ENCODE data around the gene MAX.
"Not testable (repeated sequence)": the region's sequence is repeated elsewhere in the genome, so short reads cannot be mapped to it uniquely, and the experiment has no call there.

The MAX gene

DNA sequence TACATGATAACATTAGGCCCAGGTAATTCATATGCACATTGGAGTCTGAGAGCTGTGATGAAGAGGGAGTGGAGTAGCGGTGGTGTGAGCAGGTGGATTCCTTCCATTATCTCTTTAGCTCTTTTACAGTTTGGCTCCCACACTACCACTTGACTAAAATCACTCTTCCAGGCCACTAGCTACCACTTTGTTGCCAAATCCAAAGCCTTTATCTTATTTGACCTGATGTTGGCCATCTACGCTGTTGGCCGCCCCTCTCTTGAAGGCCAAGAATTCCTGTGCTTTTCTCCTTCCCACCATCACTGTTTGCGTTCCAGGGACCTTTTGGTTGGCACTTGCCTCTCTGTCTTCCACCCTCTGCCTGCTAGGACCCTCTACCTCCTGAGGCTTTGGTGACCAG lies 4.0 kb upstream of the MAX start:
- Histone ChIP-seq H3K36me3 (ENCODE audit: control insufficient read depth, insufficient read depth, low read length) (no peaks in the 10 kb centered on the region), H3K4me1 (ENCODE audit: control insufficient read depth, insufficient read depth, low read length) (no peaks in the 10 kb centered on the region), H3K4me3 (ENCODE audit: low read length) (no peak overlapping the region), H3K27me3 (ENCODE audit: control insufficient read depth, insufficient read depth, low read length) (no peaks in the 10 kb centered on the region), H3K27ac (ENCODE audit: low read length) (no peak overlapping the region), H3K9me3 (ENCODE audit: control insufficient read depth, insufficient read depth, low read length) (no peaks in the 10 kb centered on the region)
- whole genome bisulfite sequencing (ENCODE audit: insufficient coverage, insufficient read length) = no CpG with 5 or more reads among the region's 4 CpGs
- DNase-seq (ENCODE audit: low read depth, low spot score) = no peak

- Histone ChIP-seq H3K4me3 (ENCODE audit: low read length) (no peak overlapping the region), H3K27me3 (ENCODE audit: control insufficient read depth, insufficient read depth, low read length) (no peaks in the 10 kb centered on the region), H3K36me3 (ENCODE audit: control insufficient read depth, insufficient read depth, low read length) (no peaks in the 10 kb centered on the region), H3K9me3 (ENCODE audit: control insufficient read depth, insufficient read depth, low read length) (no peaks in the 10 kb centered on the region), H3K4me1 (ENCODE audit: control insufficient read depth, insufficient read depth, low read length) (no peaks in the 10 kb centered on the region), H3K27ac (ENCODE audit: low read length) (no peak overlapping the region)
- DNase-seq (ENCODE audit: low read depth, low spot score) = no peak
- WGBS (ENCODE audit: insufficient coverage, insufficient read length) = no CpG with 5 or more reads among the region's 3 CpGs
Observed at GRCh38 chr14:65104791-65105190, 2.5 kb upstream of the MAX start.

GRCh38 chr14:65103150-65103760 lies 938 bp upstream of the MAX start:
- no peaks in the 10 kb centered on the region for H3K36me3 ChIP-seq (ENCODE audit: control insufficient read depth, insufficient read depth, low read length)
- WGBS (ENCODE audit: insufficient coverage, insufficient read length) = no CpG with 5 or more reads among the region's 22 CpGs
- H3K4me3 ChIP-seq (ENCODE audit: low read length) = peak overlapping the region; percentile 39; the same call in 1 of the 2 replicates
- no peaks in the 10 kb centered on the region for H3K9me3 ChIP-seq (ENCODE audit: control insufficient read depth, insufficient read depth, low read length)
- no peak for DNase-seq (ENCODE audit: low read depth, low spot score)
- no peak overlapping the region for H3K27ac ChIP-seq (ENCODE audit: low read length)
- H3K27me3 ChIP-seq (ENCODE audit: control insufficient read depth, insufficient read depth, low read length) = no peaks in the 10 kb centered on the region
- H3K4me1 ChIP-seq (ENCODE audit: control insufficient read depth, insufficient read depth, low read length) = no peaks in the 10 kb centered on the region

GRCh38 chr14:65101631-65102440 lies 481 bp downstream of the MAX start:
- DNase-seq (ENCODE audit: low read depth, low spot score) = no peak
- H3K27ac ChIP-seq (ENCODE audit: low read length) = no peak overlapping the region

DNA sequence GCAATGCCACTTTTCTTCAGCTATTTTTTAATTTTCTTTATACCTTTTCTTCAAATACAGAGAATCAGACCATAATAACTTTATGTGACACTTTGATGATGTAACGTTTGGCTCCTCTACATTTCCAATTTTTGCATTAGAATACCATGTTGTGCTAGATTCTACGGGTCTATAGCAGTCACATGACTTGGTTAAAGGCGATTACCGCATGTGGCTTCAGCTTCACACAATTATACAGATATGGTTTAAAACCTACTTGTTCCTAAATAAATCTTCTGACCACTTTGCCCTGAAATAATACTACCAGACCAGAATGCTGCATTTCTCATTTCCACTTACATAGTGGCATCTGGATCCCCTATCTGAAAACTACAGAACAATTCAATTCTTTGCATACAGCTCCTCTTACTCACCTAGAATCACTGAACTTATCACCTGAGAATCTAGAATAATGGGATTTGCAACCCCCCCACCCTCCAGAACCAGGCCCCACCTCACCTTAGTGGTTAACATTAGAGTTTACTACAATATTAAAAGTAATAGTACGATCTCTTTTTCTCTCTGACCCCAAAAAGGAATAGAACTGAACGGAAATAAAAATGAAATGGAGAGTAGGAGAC lies 1.3 kb downstream of the MAX start:
- Histone ChIP-seq H3K4me3 (ENCODE audit: low read length) (peak overlapping the region; percentile 26; the same call in 1 of the 2 replicates), H3K27me3 (ENCODE audit: control insufficient read depth, insufficient read depth, low read length) (no peaks in the 10 kb centered on the region), H3K9me3 (ENCODE audit: control insufficient read depth, insufficient read depth, low read length) (no peaks in the 10 kb centered on the region), H3K27ac (ENCODE audit: low read length) (no peak overlapping the region), H3K4me1 (ENCODE audit: control insufficient read depth, insufficient read depth, low read length) (no peaks in the 10 kb centered on the region), H3K36me3 (ENCODE audit: control insufficient read depth, insufficient read depth, low read length) (no peaks in the 10 kb centered on the region)
- WGBS (ENCODE audit: insufficient coverage, insufficient read length) = no CpG with 5 or more reads among the region's 6 CpGs
- no peak for DNase-seq (ENCODE audit: low read depth, low spot score)

More at GRCh38 chr14:65101631-65102440, 481 bp downstream of the MAX start:
- H3K27me3 ChIP-seq (ENCODE audit: control insufficient read depth, insufficient read depth, low read length) = no peaks in the 10 kb centered on the region
- WGBS (ENCODE audit: insufficient coverage, insufficient read length) = no CpG with 5 or more reads among the region's 66 CpGs
- no peaks in the 10 kb centered on the region for H3K36me3 ChIP-seq (ENCODE audit: control insufficient read depth, insufficient read depth, low read length)
- peak overlapping the region; percentile 89; the same call in 1 of the 2 replicates for H3K4me3 ChIP-seq (ENCODE audit: low read length)
- H3K4me1 ChIP-seq (ENCODE audit: control insufficient read depth, insufficient read depth, low read length) = no peaks in the 10 kb centered on the region
- H3K9me3 ChIP-seq (ENCODE audit: control insufficient read depth, insufficient read depth, low read length) = no peaks in the 10 kb centered on the region

GRCh38 chr14:65098586-65098985 lies 3.7 kb downstream of the MAX start:
- H3K27ac ChIP-seq (ENCODE audit: low read length) = no peak overlapping the region
- no peaks in the 10 kb centered on the region for H3K27me3 ChIP-seq (ENCODE audit: control insufficient read depth, insufficient read depth, low read length)
- no CpG with 5 or more reads among the region's 2 CpGs for WGBS (ENCODE audit: insufficient coverage, insufficient read length)
- no peak for DNase-seq (ENCODE audit: low read depth, low spot score)
- no peaks in the 10 kb centered on the region for H3K4me1 ChIP-seq (ENCODE audit: control insufficient read depth, insufficient read depth, low read length)
- no peak overlapping the region for H3K4me3 ChIP-seq (ENCODE audit: low read length)
- H3K9me3 ChIP-seq (ENCODE audit: control insufficient read depth, insufficient read depth, low read length) = no peaks in the 10 kb centered on the region
- H3K36me3 ChIP-seq (ENCODE audit: control insufficient read depth, insufficient read depth, low read length) = peaks cover 2% of the 10 kb centered on the region; the same call in 1 of the 2 replicates

DNA sequence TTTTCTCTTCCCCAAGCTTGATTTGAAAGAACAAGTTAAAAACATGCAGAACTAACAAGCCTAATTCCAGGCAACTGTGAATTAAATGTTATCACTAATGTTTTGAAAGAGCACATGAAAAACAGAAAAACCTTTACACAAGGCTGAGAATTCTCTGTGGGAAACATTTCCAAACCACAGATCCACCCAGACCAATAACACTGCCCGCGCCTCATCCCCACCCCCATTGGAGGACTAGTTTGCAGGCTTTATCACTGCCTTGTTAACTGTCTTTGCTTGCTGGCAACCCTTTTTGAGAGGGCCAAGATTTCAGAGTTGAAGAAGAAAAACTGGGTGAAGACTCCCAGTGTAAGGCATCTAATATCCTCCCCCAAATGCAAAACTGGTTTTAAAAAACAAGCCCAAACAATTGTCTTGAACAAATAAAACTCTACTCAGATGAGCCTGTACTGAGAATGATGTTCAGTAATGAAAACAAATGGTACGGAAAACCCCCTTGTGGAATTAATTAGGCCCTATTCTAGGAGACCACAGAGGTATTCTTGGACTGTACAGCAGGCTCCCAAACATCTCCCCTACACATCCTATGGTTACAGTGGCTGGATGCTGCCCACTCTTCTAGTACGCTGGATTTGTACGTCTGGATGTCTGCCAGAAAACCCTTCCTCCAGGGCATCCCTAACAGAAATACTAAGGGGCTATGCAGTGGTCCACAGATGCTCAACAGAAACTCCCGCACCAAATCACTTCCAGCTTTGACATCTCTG lies 5.8 kb downstream of the MAX start:
- Histone ChIP-seq H3K4me1 (ENCODE audit: control insufficient read depth, insufficient read depth, low read length) (no peaks in the 10 kb centered on the region), H3K9me3 (ENCODE audit: control insufficient read depth, insufficient read depth, low read length) (no peaks in the 10 kb centered on the region), H3K36me3 (ENCODE audit: control insufficient read depth, insufficient read depth, low read length) (peaks cover 8% of the 10 kb centered on the region; the same call in 1 of the 2 replicates), H3K27ac (ENCODE audit: low read length) (no peak overlapping the region), H3K4me3 (ENCODE audit: low read length) (no peak overlapping the region), H3K27me3 (ENCODE audit: control insufficient read depth, insufficient read depth, low read length) (no peaks in the 10 kb centered on the region)
- no peak for DNase-seq (ENCODE audit: low read depth, low spot score)
- no CpG with 5 or more reads among the region's 6 CpGs for WGBS (ENCODE audit: insufficient coverage, insufficient read length)

DNA sequence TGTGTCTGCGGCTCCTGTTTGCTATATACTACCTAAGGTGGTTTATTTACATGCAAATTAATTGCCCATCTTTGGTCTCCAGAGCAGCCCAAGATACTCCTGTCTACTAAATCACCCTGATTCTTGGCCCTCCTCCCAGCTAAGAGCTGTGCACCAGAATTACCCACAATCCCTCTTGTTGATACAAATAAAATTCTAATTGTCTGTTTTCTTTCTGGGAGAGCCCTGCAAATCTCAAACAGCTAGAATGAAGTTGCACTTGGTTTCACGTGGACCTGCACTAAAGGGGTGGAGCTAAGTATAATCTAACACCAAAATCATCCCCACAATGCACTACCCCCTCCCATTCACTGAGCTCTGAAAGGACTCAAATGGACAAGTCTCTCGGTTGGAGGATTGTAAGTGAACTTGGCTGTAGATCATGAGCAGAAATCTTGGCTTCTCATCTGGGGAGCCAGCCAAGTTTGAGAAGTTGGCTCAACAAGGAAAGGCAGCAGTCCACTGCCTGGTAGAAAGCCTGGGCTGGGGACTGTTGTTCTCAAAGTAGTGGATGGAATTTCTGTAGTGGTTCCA lies 6.6 kb downstream of the MAX start:
- Histone ChIP-seq H3K9me3 (ENCODE audit: control insufficient read depth, insufficient read depth, low read length) (no peaks in the 10 kb centered on the region), H3K4me3 (ENCODE audit: low read length) (no peak overlapping the region), H3K27me3 (ENCODE audit: control insufficient read depth, insufficient read depth, low read length) (no peaks in the 10 kb centered on the region), H3K4me1 (ENCODE audit: control insufficient read depth, insufficient read depth, low read length) (no peaks in the 10 kb centered on the region), H3K27ac (ENCODE audit: low read length) (no peak overlapping the region), H3K36me3 (ENCODE audit: control insufficient read depth, insufficient read depth, low read length) (peaks cover 8% of the 10 kb centered on the region; the same call in 1 of the 2 replicates)
- no peak for DNase-seq (ENCODE audit: low read depth, low spot score)
- WGBS (ENCODE audit: insufficient coverage, insufficient read length) = no CpG with 5 or more reads among the region's 3 CpGs

GRCh38 chr14:65092349-65092748 lies 10.0 kb downstream of the MAX start:
- H3K27me3 ChIP-seq (ENCODE audit: control insufficient read depth, insufficient read depth, low read length) = no peaks in the 10 kb centered on the region
- peaks cover 15% of the 10 kb centered on the region for H3K36me3 ChIP-seq (ENCODE audit: control insufficient read depth, insufficient read depth, low read length)

GRCh38 chr14:65087835-65088234 lies 14.5 kb downstream of the MAX start:
- H3K9me3 ChIP-seq (ENCODE audit: control insufficient read depth, insufficient read depth, low read length); H3K27ac ChIP-seq (ENCODE audit: low read length); DNase-seq (ENCODE audit: low read depth, low spot score); H3K4me1 ChIP-seq (ENCODE audit: control insufficient read depth, insufficient read depth, low read length); H3K4me3 ChIP-seq (ENCODE audit: low read length); H3K27me3 ChIP-seq (ENCODE audit: control insufficient read depth, insufficient read depth, low read length): not testable (repeated sequence)
- peaks cover 25% of the 10 kb centered on the region for H3K36me3 ChIP-seq (ENCODE audit: control insufficient read depth, insufficient read depth, low read length)
- no CpG with 5 or more reads among the region's 8 CpGs for WGBS (ENCODE audit: insufficient coverage, insufficient read length)

More at GRCh38 chr14:65092349-65092748, 10.0 kb downstream of the MAX start:
- no peak overlapping the region for H3K4me3 ChIP-seq (ENCODE audit: low read length)
- H3K4me1 ChIP-seq (ENCODE audit: control insufficient read depth, insufficient read depth, low read length) = no peaks in the 10 kb centered on the region
- WGBS (ENCODE audit: insufficient coverage, insufficient read length) = no CpG with 5 or more reads among the region's 2 CpGs
- H3K27ac ChIP-seq (ENCODE audit: low read length) = no peak overlapping the region
- H3K9me3 ChIP-seq (ENCODE audit: control insufficient read depth, insufficient read depth, low read length) = no peaks in the 10 kb centered on the region
- DNase-seq (ENCODE audit: low read depth, low spot score) = no peak
